ENCODE results near the gene OPN4. TPM values are rescaled to one million over a fixed set of nuclear protein-coding genes. Genes with fewer than 3 reads are reported as not detected.

Gene OPN4
- total RNA-seq (2014; rRNA removed; shearing (Covaris generic)) (not detected in 2 replicates), total RNA-seq (2022) (not detected in 2 replicates), Bru-seq, nascent RNA (not detected), BruChase-seq, experiment 1, labeled RNA remaining after a 6-hour chase (not detected), BruChase-seq, experiment 2, labeled RNA remaining after a 2-hour chase (not detected)
- long read RNA-seq = 0 reads

GRCh38 chr10:86654411-86655172 is at the start of gene OPN4:
Gene OPN4, plus strand, starts transcription at chr10:86654547. Its CDS starts 237 bp downstream, at chr10:86654784.
- H4K20me1 ChIP-seq (ENCODE audit: insufficient read depth, low read length) = no peaks in the 10 kb centered on the region
- ChIA-PET POLR2A (no interaction called here), CTCF (ENCODE audit: unreplicated experiment) (no interaction called here)
- no peaks in the 10 kb centered on the region for H3K79me2 ChIP-seq (ENCODE audit: insufficient read depth, low read depth, low read length)
- H2AFZ ChIP-seq (ENCODE audit: low read length) = no peak within 1 kb of the TSS
- no peaks in the 10 kb centered on the region for H3K9me2 ChIP-seq (ENCODE audit: insufficient read depth, low read length)
- H3K4me2 ChIP-seq (ENCODE audit: low read length) = no peak within 1 kb of the TSS
- no peak for DNase-seq (ENCODE audit: low spot score)
- H3K36me3 ChIP-seq (ENCODE audit: insufficient read depth, low read length) = no peaks in the 10 kb centered on the region
- TF ChIP-seq EZH2phosphoT487 (IDR thresholded peaks at IDR 0.05; ENCODE audit: borderline replicate concordance, low read depth, low read length) (no peak), CTCF (conservative IDR thresholded peaks at IDR 0.05; ENCODE audit: low read length) (no peak)
- no peaks in the 10 kb centered on the region for H3K4me1 ChIP-seq (ENCODE audit: insufficient read depth, low read length, poor library complexity, severe bottlenecking)
- no peaks in the 10 kb centered on the region for H3K9me3 ChIP-seq (ENCODE audit: low read length)
- no peak within 1 kb of the TSS for H3K4me3 ChIP-seq (ENCODE audit: low read depth, low read length, poor library complexity, severe bottlenecking)
- no TSS peak for BruUV-seq (replicated peaks)
- intact Hi-C loops (cut with micrococcal nuclease; ENCODE audit: unreplicated experiment) = no loop called here
- no peak within 1 kb of the TSS for H3K27ac ChIP-seq (ENCODE audit: low read depth, low read length, poor library complexity, severe bottlenecking)

- Histone ChIP-seq H3K4me2 (ENCODE audit: low read length) (no peak overlapping the region), H2AFZ (ENCODE audit: low read length) (no peak overlapping the region), H3K36me3 (ENCODE audit: insufficient read depth, low read length) (no peaks in the 10 kb centered on the region), H4K20me1 (ENCODE audit: insufficient read depth, low read length) (no peaks in the 10 kb centered on the region), H3K9me3 (ENCODE audit: low read length) (0 out of 2 replicates have a peak, but pooled peaks cover 6% of the 10 kb centered on the region), H3K4me1 (ENCODE audit: insufficient read depth, low read length, poor library complexity, severe bottlenecking) (no peaks in the 10 kb centered on the region), H3K9me2 (ENCODE audit: insufficient read depth, low read length) (no peaks in the 10 kb centered on the region; the same call in 1 of the 2 replicates), H3K4me3 (ENCODE audit: low read depth, low read length, poor library complexity, severe bottlenecking) (no peak overlapping the region), H3K27ac (ENCODE audit: low read depth, low read length, poor library complexity, severe bottlenecking) (no peak overlapping the region), H3K79me2 (ENCODE audit: insufficient read depth, low read depth, low read length) (no peaks in the 10 kb centered on the region)
- intact Hi-C loops (cut with micrococcal nuclease; ENCODE audit: unreplicated experiment) = no loop called here
- CTCF ChIA-PET (ENCODE audit: unreplicated experiment) = no interaction called here
- no TSS peak for BruUV-seq (replicated peaks)
- POLR2A ChIA-PET = interaction anchor here (0.7 kb wide), 1 partner anchor 466 kb away, joined by 4 read pairs; no protein-coding TSS in a partner anchor
- TF ChIP-seq EZH2phosphoT487 (IDR thresholded peaks at IDR 0.05; ENCODE audit: borderline replicate concordance, low read depth, low read length) (no peak), CTCF (conservative IDR thresholded peaks at IDR 0.05; ENCODE audit: low read length) (no peak)
- no peak for DNase-seq (ENCODE audit: low spot score)
Measured at GRCh38 chr10:86607674-86608073, 46.7 kb upstream of the OPN4 start.

- no TSS peak for BruUV-seq (replicated peaks)
- no peaks in the 10 kb centered on the region for H3K36me3 ChIP-seq (ENCODE audit: insufficient read depth, low read length)
- no peaks in the 10 kb centered on the region for H3K4me1 ChIP-seq (ENCODE audit: insufficient read depth, low read length, poor library complexity, severe bottlenecking)
- H3K4me3 ChIP-seq (ENCODE audit: low read depth, low read length, poor library complexity, severe bottlenecking) = no peak overlapping the region
- TF ChIP-seq CTCF (conservative IDR thresholded peaks at IDR 0.05; ENCODE audit: low read length) (no peak), EZH2phosphoT487 (IDR thresholded peaks at IDR 0.05; ENCODE audit: borderline replicate concordance, low read depth, low read length) (no peak)
- POLR2A ChIA-PET = no interaction called here
- CTCF ChIA-PET (ENCODE audit: unreplicated experiment) = no interaction called here
- intact Hi-C loops (cut with micrococcal nuclease; ENCODE audit: unreplicated experiment) = no loop called here
- no peak overlapping the region for H3K4me2 ChIP-seq (ENCODE audit: low read length)
- no peaks in the 10 kb centered on the region; the same call in 1 of the 2 replicates for H3K9me2 ChIP-seq (ENCODE audit: insufficient read depth, low read length)
- H4K20me1 ChIP-seq (ENCODE audit: insufficient read depth, low read length) = no peaks in the 10 kb centered on the region
- H3K79me2 ChIP-seq (ENCODE audit: insufficient read depth, low read depth, low read length) = no peaks in the 10 kb centered on the region
- H3K9me3 ChIP-seq (ENCODE audit: low read length) = 0 out of 2 replicates have a peak, but pooled peaks cover 6% of the 10 kb centered on the region
- H2AFZ ChIP-seq (ENCODE audit: low read length) = no peak overlapping the region
- no peak for DNase-seq (ENCODE audit: low spot score)
- H3K27ac ChIP-seq (ENCODE audit: low read depth, low read length, poor library complexity, severe bottlenecking) = no peak overlapping the region
Measured at GRCh38 chr10:86609920-86610319, 44.4 kb upstream of the OPN4 start.

All from OCI-LY7 (cell line).